ELR (cell line): ENCODE measurements around the gene PPP3CA.
"Not testable (repeated sequence)": the region's sequence is repeated elsewhere in the genome, so short reads cannot be mapped to it uniquely, and the experiment has no call there.

Experiments used
- DNase-seq: peaks from one replicate; pipeline ENCODE4 v3.0.0-alpha.2; 2015; ENCODE audit warnings: low read depth

PPP3CA gene

GRCh38 chr4:101098666-101099400 is 248.5 kb downstream of the PPP3CA start:
- no peak for DNase-seq

- not testable (repeated sequence) for DNase-seq
These were observed 254.7 kb downstream of the PPP3CA start for GRCh38 chr4:101092609-101093008.

- DNase-seq, result no peak
These were observed 258.2 kb downstream of the PPP3CA start for GRCh38 chr4:101089168-101089567.

- DNase-seq, result peak; percentile 7
These were observed 260.3 kb downstream of the PPP3CA start for GRCh38 chr4:101086801-101087586.

- no peak for DNase-seq
These were observed 264.2 kb downstream of the PPP3CA start for GRCh38 chr4:101083131-101083530.

- DNase-seq, result no peak
These were observed 265.5 kb downstream of the PPP3CA start for GRCh38 chr4:101081695-101082369.

- DNase-seq, result no peak
These were observed 266.2 kb downstream of the PPP3CA start for GRCh38 chr4:101081166-101081565.

- no peak for DNase-seq
These were observed 268.4 kb downstream of the PPP3CA start for GRCh38 chr4:101078950-101079349.

- no peak for DNase-seq
These were observed 271.3 kb downstream of the PPP3CA start for GRCh38 chr4:101076032-101076431.

GRCh38 chr4:101075536-101075935 is 271.8 kb downstream of the PPP3CA start:
- DNase-seq, result no peak

- DNase-seq, result no peak
These were observed 273.0 kb downstream of the PPP3CA start for GRCh38 chr4:101074326-101074725.

GRCh38 chr4:101071241-101071640 is 276.1 kb downstream of the PPP3CA start:
- no peak for DNase-seq

GRCh38 chr4:101068115-101068514 is 279.2 kb downstream of the PPP3CA start:
- no peak for DNase-seq

GRCh38 chr4:101067383-101067782 is 279.9 kb downstream of the PPP3CA start:
- DNase-seq, result no peak

GRCh38 chr4:101066626-101067170 is 280.6 kb downstream of the PPP3CA start:
- DNase-seq, result no peak

- no peak for DNase-seq
These were observed 281.3 kb downstream of the PPP3CA start for GRCh38 chr4:101065935-101066485.

- DNase-seq, result no peak
These were observed 282.0 kb downstream of the PPP3CA start for GRCh38 chr4:101065346-101065745.

GRCh38 chr4:101064541-101065180 is 282.7 kb downstream of the PPP3CA start:
- DNase-seq, result no peak

- no peak for DNase-seq
These were observed 291.9 kb downstream of the PPP3CA start for GRCh38 chr4:101055392-101055791.

GRCh38 chr4:101050837-101051205 is 296.5 kb downstream of the PPP3CA start:
- DNase-seq, result no peak

GRCh38 chr4:101050088-101050836 is 297.1 kb downstream of the PPP3CA start:
- DNase-seq, result no peak
